ENCODE measurements around the gene ZFP36L1. TPM values are rescaled to one million over a fixed set of nuclear protein-coding genes. Genes with fewer than 3 reads are reported as not detected.
A peak's percentile ranks its signal among the peaks of the same experiment; 100 is the strongest.

ZFP36L1 gene
- total and polyA plus RNA-seq, 2 of the 13 experiments (the other 11 are each of a cell fraction or from before 2014, with no cell fraction given) = 7.4 to 10.2 TPM

DNA sequence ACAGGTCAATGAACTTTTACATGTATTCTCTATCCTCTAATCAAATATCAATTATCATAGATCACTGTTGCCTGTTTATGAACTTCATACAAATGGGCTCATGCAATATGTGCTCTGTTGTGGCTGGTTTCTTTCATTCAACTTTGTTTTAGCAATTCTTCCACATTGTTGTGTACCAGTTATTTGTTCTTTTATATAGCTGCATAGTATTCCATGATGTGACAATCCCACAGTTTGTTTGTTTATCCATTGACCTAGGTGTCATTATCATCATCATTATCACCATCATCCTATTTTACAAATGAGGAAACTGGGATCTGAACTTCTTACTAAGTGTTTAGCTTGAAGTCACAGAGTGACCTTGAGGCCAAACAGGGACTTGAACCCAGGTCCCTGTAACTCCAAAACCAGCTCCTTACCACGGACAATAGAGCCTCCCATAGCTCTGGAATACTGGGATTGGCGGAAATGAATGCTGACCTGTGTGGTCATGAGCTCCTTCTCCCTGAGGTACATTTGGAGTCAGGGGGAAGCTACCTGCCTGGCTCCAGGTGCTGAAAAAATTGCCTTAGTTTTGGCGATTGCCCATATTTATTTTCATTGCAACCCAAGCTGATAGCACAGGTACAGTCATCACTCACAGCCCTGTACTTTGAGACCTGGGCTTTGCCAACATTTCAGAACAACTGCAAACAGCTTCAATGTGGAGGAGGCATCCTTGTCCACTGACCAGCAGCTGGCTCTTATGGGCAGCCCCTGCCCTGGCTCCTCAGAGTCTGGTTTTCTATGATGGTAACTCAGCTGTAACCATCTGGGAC lies 9.2 kb downstream of the ZFP36L1 start (continued):
- no peak for TF ChIP-seq CTCF (CRISPR knock-in tag; IDR thresholded peaks at IDR 0.05)
- TF ChIP-seq SP1 (IDR thresholded peaks at IDR 0.05) = no peak
- no peak for TF ChIP-seq SP1 (CRISPR knock-in tag; IDR thresholded peaks at IDR 0.05)
- peak; percentile 68; the same call in 1 of the 2 replicates for TF ChIP-seq HNF4G (IDR thresholded peaks at IDR 0.05; ENCODE audit: borderline replicate concordance, low read depth, low read length)
- no peak for TF ChIP-seq HNF4G (CRISPR knock-in tag; IDR thresholded peaks at IDR 0.05; ENCODE audit: borderline replicate concordance, low read depth)
- TF ChIP-seq YEATS4 (CRISPR knock-in tag; IDR thresholded peaks at IDR 0.05; ENCODE audit: borderline replicate concordance) = no peak
- TF ChIP-seq ZNF800 (CRISPR knock-in tag; IDR thresholded peaks at IDR 0.05) = no peak
- TF ChIP-seq ZNF567 (CRISPR knock-in tag; IDR thresholded peaks at IDR 0.05; ENCODE audit: borderline replicate concordance) = no peak
- TF ChIP-seq ZC3H13 (CRISPR knock-in tag; IDR thresholded peaks at IDR 0.05) = no peak
- TF ChIP-seq ZNF446 (CRISPR knock-in tag; IDR thresholded peaks at IDR 0.05) = no peak
- no peak for TF ChIP-seq PCBP1 (IDR thresholded peaks at IDR 0.05; ENCODE audit: borderline replicate concordance, low read depth, low read length)
- no peak for TF ChIP-seq MZF1 (CRISPR knock-in tag; IDR thresholded peaks at IDR 0.05; ENCODE audit: borderline replicate concordance)
- 0 out of 2 replicates have a peak, but pooled peaks have one; percentile 37 for TF ChIP-seq FOXJ3 (CRISPR knock-in tag; IDR thresholded peaks at IDR 0.05; ENCODE audit: borderline replicate concordance)
- TF ChIP-seq JDP2 (CRISPR knock-in tag; IDR thresholded peaks at IDR 0.05; ENCODE audit: borderline replicate concordance) = no peak
- no peak for TF ChIP-seq NCOA2 (CRISPR knock-in tag; IDR thresholded peaks at IDR 0.05)
- TF ChIP-seq RFXANK (CRISPR knock-in tag; IDR thresholded peaks at IDR 0.05) = no peak
- TF ChIP-seq, protein P1, sequence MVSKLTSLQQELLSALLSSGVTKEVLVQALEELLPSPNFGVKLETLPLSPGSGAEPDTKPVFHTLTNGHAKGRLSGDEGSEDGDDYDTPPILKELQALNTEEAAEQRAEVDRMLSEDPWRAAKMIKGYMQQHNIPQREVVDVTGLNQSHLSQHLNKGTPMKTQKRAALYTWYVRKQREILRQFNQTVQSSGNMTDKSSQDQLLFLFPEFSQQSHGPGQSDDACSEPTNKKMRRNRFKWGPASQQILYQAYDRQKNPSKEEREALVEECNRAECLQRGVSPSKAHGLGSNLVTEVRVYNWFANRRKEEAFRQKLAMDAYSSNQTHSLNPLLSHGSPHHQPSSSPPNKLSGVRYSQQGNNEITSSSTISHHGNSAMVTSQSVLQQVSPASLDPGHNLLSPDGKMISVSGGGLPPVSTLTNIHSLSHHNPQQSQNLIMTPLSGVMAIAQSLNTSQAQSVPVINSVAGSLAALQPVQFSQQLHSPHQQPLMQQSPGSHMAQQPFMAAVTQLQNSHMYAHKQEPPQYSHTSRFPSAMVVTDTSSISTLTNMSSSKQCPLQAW (CRISPR knock-in tag; IDR thresholded peaks at IDR 0.05) = no peak
- TF ChIP-seq RARG (CRISPR knock-in tag; IDR thresholded peaks at IDR 0.05; ENCODE audit: low read depth) = no peak
- TF ChIP-seq ZNF138 (CRISPR knock-in tag; IDR thresholded peaks at IDR 0.05; ENCODE audit: low read depth) = no peak
- no peak for TF ChIP-seq ZNF678 (CRISPR knock-in tag; IDR thresholded peaks at IDR 0.05)
- no peak for TF ChIP-seq ZNF782 (CRISPR knock-in tag; IDR thresholded peaks at IDR 0.05; ENCODE audit: borderline replicate concordance)
- TF ChIP-seq STAG1 (CRISPR knock-in tag; IDR thresholded peaks at IDR 0.05) = peak; percentile 24
- no peak; the same call in 1 of the 2 replicates for TF ChIP-seq SIX1 (CRISPR knock-in tag; IDR thresholded peaks at IDR 0.05; ENCODE audit: borderline replicate concordance)

Data from HepG2 (cell line).